Measurements from ENCODE around the gene OR4F6. TPM values are rescaled to one million over a fixed set of nuclear protein-coding genes. Genes with fewer than 3 reads are reported as not detected.
"Not testable (repeated sequence)": the region's sequence is repeated elsewhere in the genome, so short reads cannot be mapped to it uniquely, and the experiment has no call there.

The OR4F6 gene
- total RNA-seq, 2 donors from 2014 or later, result not detected

GRCh38 chr15:101773496-101774100, 29.7 kb upstream of the OR4F6 start:
- Histone ChIP-seq H3K36me3 (no peaks in the 10 kb centered on the region), H3K4me1 (ENCODE audit: control insufficient read depth in 1 of 2, low read depth in 2 of 2) (no peaks in the 10 kb centered on the region), H3K4me3 (no peak overlapping the region), H3K27me3 (replicated peaks; ENCODE audit: insufficient read depth) (no peaks in the 10 kb centered on the region), H3K9me3 (no peaks in the 10 kb centered on the region), H3K27ac (no peak overlapping the region)
- ATAC-seq (ENCODE audit: insufficient number of reproducible peaks, low FRiP score, low read depth) (no peak), DNase-seq (ENCODE audit: low spot score) (no peak)
- no peak for TF ChIP-seq CTCF (IDR thresholded peaks at IDR 0.05)

DNA sequence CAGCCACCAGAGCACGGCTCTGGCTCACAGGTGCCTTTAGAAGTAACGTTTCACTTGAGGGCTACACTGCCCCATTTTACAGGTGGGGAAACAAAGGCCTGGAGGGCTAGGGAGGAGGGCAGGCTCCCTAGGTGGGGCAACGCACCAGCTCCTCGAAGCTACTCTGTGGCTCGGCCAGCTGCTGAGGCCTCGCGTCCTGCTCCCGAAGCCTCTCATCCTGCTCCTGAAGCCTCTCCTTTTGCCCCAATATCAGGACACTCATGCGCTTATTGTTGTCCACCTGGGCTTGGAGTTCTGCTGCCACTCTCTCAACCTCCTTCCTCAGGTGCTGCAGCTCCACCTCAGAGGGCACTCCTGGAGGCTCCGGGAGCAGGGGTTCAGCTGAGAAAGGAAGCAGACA, 28.2 kb upstream of the OR4F6 start:
- DNase-seq (ENCODE audit: low spot score), result no peak

GRCh38 chr15:101778576-101778975, 24.7 kb upstream of the OR4F6 start:
- not testable (repeated sequence) for H3K9me3 ChIP-seq; H3K4me1 ChIP-seq (ENCODE audit: control insufficient read depth in 1 of 2, low read depth in 2 of 2); ATAC-seq (ENCODE audit: insufficient number of reproducible peaks, low FRiP score, low read depth); H3K27ac ChIP-seq; H3K4me3 ChIP-seq; DNase-seq (ENCODE audit: low spot score); H3K27me3 ChIP-seq (replicated peaks; ENCODE audit: insufficient read depth); H3K36me3 ChIP-seq

More for the DNA sequence above, 28.2 kb upstream of the OR4F6 start:
- Histone ChIP-seq H3K27ac (no peak overlapping the region), H3K9me3 (no peaks in the 10 kb centered on the region), H3K36me3 (no peaks in the 10 kb centered on the region), H3K4me3 (no peak overlapping the region), H3K4me1 (ENCODE audit: control insufficient read depth in 1 of 2, low read depth in 2 of 2) (no peaks in the 10 kb centered on the region), H3K27me3 (replicated peaks; ENCODE audit: insufficient read depth) (no peaks in the 10 kb centered on the region)
- ATAC-seq (ENCODE audit: insufficient number of reproducible peaks, low FRiP score, low read depth), result no peak
- TF ChIP-seq CTCF (IDR thresholded peaks at IDR 0.05), result no peak

- not testable (repeated sequence) for H3K27me3 ChIP-seq (replicated peaks; ENCODE audit: insufficient read depth); H3K4me1 ChIP-seq (ENCODE audit: control insufficient read depth in 1 of 2, low read depth in 2 of 2); H3K9me3 ChIP-seq; H3K4me3 ChIP-seq; DNase-seq (ENCODE audit: low spot score); H3K36me3 ChIP-seq; H3K27ac ChIP-seq; ATAC-seq (ENCODE audit: insufficient number of reproducible peaks, low FRiP score, low read depth)
Measured at GRCh38 chr15:101780225-101780624, 23.1 kb upstream of the OR4F6 start.

- Histone ChIP-seq H3K27ac (no peak overlapping the region), H3K27me3 (replicated peaks; ENCODE audit: insufficient read depth) (no peaks in the 10 kb centered on the region), H3K4me1 (ENCODE audit: control insufficient read depth in 1 of 2, low read depth in 2 of 2) (no peaks in the 10 kb centered on the region), H3K9me3 (no peaks in the 10 kb centered on the region), H3K36me3 (no peaks in the 10 kb centered on the region), H3K4me3 (no peak overlapping the region)
- ATAC-seq (ENCODE audit: insufficient number of reproducible peaks, low FRiP score, low read depth), result no peak
- no peak for TF ChIP-seq CTCF (IDR thresholded peaks at IDR 0.05)
- DNase-seq (ENCODE audit: low spot score), result no peak
Measured at GRCh38 chr15:101781928-101782327, 21.4 kb upstream of the OR4F6 start.

- Histone ChIP-seq H3K4me3 (no peak overlapping the region), H3K36me3 (no peaks in the 10 kb centered on the region), H3K27ac (no peak overlapping the region), H3K9me3 (no peaks in the 10 kb centered on the region), H3K27me3 (replicated peaks; ENCODE audit: insufficient read depth) (no peaks in the 10 kb centered on the region), H3K4me1 (ENCODE audit: control insufficient read depth in 1 of 2, low read depth in 2 of 2) (no peaks in the 10 kb centered on the region)
- ATAC-seq (ENCODE audit: insufficient number of reproducible peaks, low FRiP score, low read depth) (no peak), DNase-seq (ENCODE audit: low spot score) (no peak)
- TF ChIP-seq CTCF (IDR thresholded peaks at IDR 0.05), result no peak
Measured at GRCh38 chr15:101784644-101785043, 18.7 kb upstream of the OR4F6 start.

- not testable (repeated sequence) for H3K36me3 ChIP-seq; ATAC-seq (ENCODE audit: insufficient number of reproducible peaks, low FRiP score, low read depth); H3K4me3 ChIP-seq; H3K27me3 ChIP-seq (replicated peaks; ENCODE audit: insufficient read depth); H3K4me1 ChIP-seq (ENCODE audit: control insufficient read depth in 1 of 2, low read depth in 2 of 2); H3K9me3 ChIP-seq; DNase-seq (ENCODE audit: low spot score); H3K27ac ChIP-seq
Measured at GRCh38 chr15:101786422-101786821, 16.9 kb upstream of the OR4F6 start.

DNA sequence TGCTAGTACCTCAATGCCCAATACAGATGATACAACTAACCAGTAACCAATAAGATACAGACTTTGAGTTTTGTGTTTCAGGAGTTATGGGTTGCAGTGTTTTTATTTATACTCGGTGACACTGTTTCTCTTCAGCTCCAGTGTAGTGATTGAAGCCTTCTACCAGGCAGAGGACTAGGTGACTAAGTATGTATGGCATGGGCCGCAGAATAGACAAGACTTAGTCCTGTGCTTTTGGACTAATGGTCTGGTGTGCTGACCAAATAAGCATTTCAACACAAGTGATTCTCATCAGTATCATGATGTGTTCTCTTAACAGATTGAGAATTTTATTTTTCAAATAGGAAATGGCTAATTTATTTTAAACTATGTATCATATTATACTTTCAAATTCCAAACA, 15.3 kb upstream of the OR4F6 start:
- H3K27ac ChIP-seq; H3K4me3 ChIP-seq; DNase-seq (ENCODE audit: low spot score); ATAC-seq (ENCODE audit: insufficient number of reproducible peaks, low FRiP score, low read depth); H3K27me3 ChIP-seq (replicated peaks; ENCODE audit: insufficient read depth); H3K9me3 ChIP-seq; H3K4me1 ChIP-seq (ENCODE audit: control insufficient read depth in 1 of 2, low read depth in 2 of 2); H3K36me3 ChIP-seq: not testable (repeated sequence)

- H3K9me3 ChIP-seq; ATAC-seq (ENCODE audit: insufficient number of reproducible peaks, low FRiP score, low read depth); H3K36me3 ChIP-seq; H3K27me3 ChIP-seq (replicated peaks; ENCODE audit: insufficient read depth); H3K27ac ChIP-seq; DNase-seq (ENCODE audit: low spot score); H3K4me3 ChIP-seq; H3K4me1 ChIP-seq (ENCODE audit: control insufficient read depth in 1 of 2, low read depth in 2 of 2): not testable (repeated sequence)
Measured at GRCh38 chr15:101788503-101789269, 14.6 kb upstream of the OR4F6 start.

All from thoracic aorta (tissue), 2 donors.